ENCODE results near the gene NEURL2. TPM values are rescaled to one million over a fixed set of nuclear protein-coding genes. Genes with fewer than 3 reads are reported as not detected.

Gene NEURL2
- total RNA-seq, 1 donor from 2014 or later, result 13.0 TPM

GRCh38 chr20:45899046-45899835, 8.2 kb upstream of the NEURL2 start:
- no peak overlapping the region for H3K9ac ChIP-seq (ENCODE audit: low read depth in 1 of 3, low read length in 3 of 3)
- no peak overlapping the region for H3K4me3 ChIP-seq (ENCODE audit: low read length in 3 of 3)
- H3K4me1 ChIP-seq (ENCODE audit: control insufficient read depth in 3 of 3, insufficient read depth in 3 of 3, low read length in 3 of 3), result no peaks in the 10 kb centered on the region
- H3K36me3 ChIP-seq (ENCODE audit: control insufficient read depth in 3 of 3, insufficient read depth in 3 of 3, low read length in 3 of 3), result peaks cover 40 to 46% (median 41%) of the 10 kb centered on the region in 3 donors
- H3K27me3 ChIP-seq (ENCODE audit: control insufficient read depth in 3 of 3, insufficient read depth in 3 of 3, low read length in 3 of 3), result no peaks in the 10 kb centered on the region
- no peak overlapping the region for H3K27ac ChIP-seq (ENCODE audit: low read depth, low read length)
- H3K9me3 ChIP-seq (ENCODE audit: control insufficient read depth in 3 of 3, low read length in 3 of 3), result no peaks in the 10 kb centered on the region

DNA sequence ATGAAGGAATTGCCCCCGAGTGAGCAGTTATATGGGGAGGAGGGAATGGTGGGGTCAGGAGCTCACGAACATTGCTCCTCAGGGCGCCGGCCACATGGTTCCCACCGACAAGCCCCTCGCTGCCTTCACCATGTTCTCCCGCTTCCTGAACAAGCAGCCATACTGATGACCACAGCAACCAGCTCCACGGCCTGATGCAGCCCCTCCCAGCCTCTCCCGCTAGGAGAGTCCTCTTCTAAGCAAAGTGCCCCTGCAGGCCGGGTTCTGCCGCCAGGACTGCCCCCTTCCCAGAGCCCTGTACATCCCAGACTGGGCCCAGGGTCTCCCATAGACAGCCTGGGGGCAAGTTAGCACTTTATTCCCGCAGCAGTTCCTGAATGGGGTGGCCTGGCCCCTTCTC, 7.3 kb upstream of the NEURL2 start:
- H3K4me1 ChIP-seq (ENCODE audit: control insufficient read depth in 3 of 3, insufficient read depth in 3 of 3, low read length in 3 of 3), result peaks cover 0 to under 1% (median 0%) of the 10 kb centered on the region in 3 donors
- H3K27me3 ChIP-seq (ENCODE audit: control insufficient read depth in 3 of 3, insufficient read depth in 3 of 3, low read length in 3 of 3), result no peaks in the 10 kb centered on the region
- H3K9me3 ChIP-seq (ENCODE audit: control insufficient read depth in 3 of 3, low read length in 3 of 3), result no peaks in the 10 kb centered on the region
- H3K27ac ChIP-seq (ENCODE audit: low read depth, low read length), result no peak overlapping the region
- H3K4me3 ChIP-seq (ENCODE audit: low read length in 3 of 3), result no peak overlapping the region
- H3K9ac ChIP-seq (ENCODE audit: low read depth in 1 of 3, low read length in 3 of 3), result no peak overlapping the region
- peaks cover 47 to 53% (median 47%) of the 10 kb centered on the region in 3 donors for H3K36me3 ChIP-seq (ENCODE audit: control insufficient read depth in 3 of 3, insufficient read depth in 3 of 3, low read length in 3 of 3)

GRCh38 chr20:45897692-45898091, 6.7 kb upstream of the NEURL2 start:
- no peaks in the 10 kb centered on the region for H3K9me3 ChIP-seq (ENCODE audit: control insufficient read depth in 3 of 3, low read length in 3 of 3)
- no peak overlapping the region for H3K9ac ChIP-seq (ENCODE audit: low read depth in 1 of 3, low read length in 3 of 3)
- no peak overlapping the region for H3K4me3 ChIP-seq (ENCODE audit: low read length in 3 of 3)
- no peak overlapping the region for H3K27ac ChIP-seq (ENCODE audit: low read depth, low read length)
- H3K27me3 ChIP-seq (ENCODE audit: control insufficient read depth in 3 of 3, insufficient read depth in 3 of 3, low read length in 3 of 3), result no peaks in the 10 kb centered on the region
- peaks cover 52 to 59% (median 53%) of the 10 kb centered on the region in 3 donors for H3K36me3 ChIP-seq (ENCODE audit: control insufficient read depth in 3 of 3, insufficient read depth in 3 of 3, low read length in 3 of 3)
- H3K4me1 ChIP-seq (ENCODE audit: control insufficient read depth in 3 of 3, insufficient read depth in 3 of 3, low read length in 3 of 3), result peaks cover 5 to 6% (median 5%) of the 10 kb centered on the region in 3 donors

DNA sequence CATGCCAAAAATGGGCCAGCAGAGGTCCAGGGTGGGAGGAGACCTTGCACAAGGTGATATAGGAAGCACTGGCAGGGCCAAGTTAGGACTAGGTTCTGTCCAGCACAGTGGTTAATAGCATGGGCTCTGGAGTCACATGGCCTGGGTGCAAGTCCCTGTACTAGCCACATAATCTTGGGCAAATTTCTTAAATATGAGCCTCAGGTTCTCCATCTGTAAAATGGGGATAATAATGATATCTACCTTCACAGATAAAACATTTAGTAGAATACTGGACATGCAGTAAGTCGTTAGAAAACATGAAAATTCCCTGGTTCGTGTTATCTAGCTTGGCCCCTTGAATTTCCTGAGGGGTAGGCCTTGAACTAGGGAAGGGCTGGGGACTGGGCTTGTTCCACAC, 6.3 kb upstream of the NEURL2 start:
- H3K27me3 ChIP-seq (ENCODE audit: control insufficient read depth in 3 of 3, insufficient read depth in 3 of 3, low read length in 3 of 3), result no peaks in the 10 kb centered on the region
- H3K9ac ChIP-seq (ENCODE audit: low read depth in 1 of 3, low read length in 3 of 3), result no peak overlapping the region
- H3K27ac ChIP-seq (ENCODE audit: low read depth, low read length), result no peak overlapping the region
- peaks cover 9 to 10% (median 9%) of the 10 kb centered on the region in 3 donors for H3K4me1 ChIP-seq (ENCODE audit: control insufficient read depth in 3 of 3, insufficient read depth in 3 of 3, low read length in 3 of 3)
- peaks cover 54 to 62% (median 57%) of the 10 kb centered on the region in 3 donors for H3K36me3 ChIP-seq (ENCODE audit: control insufficient read depth in 3 of 3, insufficient read depth in 3 of 3, low read length in 3 of 3)
- no peaks in the 10 kb centered on the region for H3K9me3 ChIP-seq (ENCODE audit: control insufficient read depth in 3 of 3, low read length in 3 of 3)
- H3K4me3 ChIP-seq (ENCODE audit: low read length in 3 of 3), result no peak overlapping the region

- H3K36me3 ChIP-seq (ENCODE audit: control insufficient read depth in 3 of 3, insufficient read depth in 3 of 3, low read length in 3 of 3), result peaks cover 57 to 62% (median 57%) of the 10 kb centered on the region in 3 donors
These were observed 5.7 kb upstream of the NEURL2 start for GRCh38 chr20:45896641-45897161.

DNA sequence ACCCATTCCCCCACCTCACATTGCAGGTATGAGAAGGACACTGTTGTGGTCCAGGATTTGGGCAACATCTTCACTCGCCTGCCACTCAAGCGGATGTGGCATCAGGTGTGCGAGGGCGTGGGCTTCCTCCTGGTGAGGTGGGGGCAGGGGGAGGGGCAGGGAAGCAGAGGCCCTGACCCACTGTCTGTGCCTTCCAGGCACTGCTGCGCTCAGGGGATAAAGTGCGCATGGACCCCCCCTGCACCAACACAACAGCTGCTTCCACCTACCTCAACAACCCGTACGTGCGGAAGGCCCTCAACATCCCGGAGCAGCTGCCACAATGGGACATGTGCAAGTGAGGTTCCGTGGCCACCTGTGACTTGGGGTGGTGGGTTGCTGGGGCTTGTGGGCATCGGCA, 3.8 kb upstream of the NEURL2 start:
- H3K9me3 ChIP-seq (ENCODE audit: control insufficient read depth in 3 of 3, low read length in 3 of 3), result no peaks in the 10 kb centered on the region
- H3K36me3 ChIP-seq (ENCODE audit: control insufficient read depth in 3 of 3, insufficient read depth in 3 of 3, low read length in 3 of 3), result peaks cover 57 to 62% (median 57%) of the 10 kb centered on the region in 3 donors

More at GRCh38 chr20:45896641-45897161, 5.7 kb upstream of the NEURL2 start:
- no peaks in the 10 kb centered on the region for H3K9me3 ChIP-seq (ENCODE audit: control insufficient read depth in 3 of 3, low read length in 3 of 3)
- H3K27ac ChIP-seq (ENCODE audit: low read depth, low read length), result no peak overlapping the region
- no peak overlapping the region for H3K4me3 ChIP-seq (ENCODE audit: low read length in 3 of 3)
- H3K9ac ChIP-seq (ENCODE audit: low read depth in 1 of 3, low read length in 3 of 3), result no peak overlapping the region
- H3K27me3 ChIP-seq (ENCODE audit: control insufficient read depth in 3 of 3, insufficient read depth in 3 of 3, low read length in 3 of 3), result no peaks in the 10 kb centered on the region
- peaks cover 15 to 16% (median 15%) of the 10 kb centered on the region in 3 donors for H3K4me1 ChIP-seq (ENCODE audit: control insufficient read depth in 3 of 3, insufficient read depth in 3 of 3, low read length in 3 of 3)

GRCh38 chr20:45893831-45894230, 2.8 kb upstream of the NEURL2 start:
- H3K9me3 ChIP-seq (ENCODE audit: control insufficient read depth in 3 of 3, low read length in 3 of 3), result no peaks in the 10 kb centered on the region
- no peak overlapping the region for H3K9ac ChIP-seq (ENCODE audit: low read depth in 1 of 3, low read length in 3 of 3)
- H3K4me1 ChIP-seq (ENCODE audit: control insufficient read depth in 3 of 3, insufficient read depth in 3 of 3, low read length in 3 of 3), result peaks cover 31 to 40% (median 34%) of the 10 kb centered on the region in 3 donors
- peaks cover 52 to 57% (median 54%) of the 10 kb centered on the region in 3 donors for H3K36me3 ChIP-seq (ENCODE audit: control insufficient read depth in 3 of 3, insufficient read depth in 3 of 3, low read length in 3 of 3)
- H3K27ac ChIP-seq (ENCODE audit: low read depth, low read length), result no peak overlapping the region
- no peak overlapping the region for H3K4me3 ChIP-seq (ENCODE audit: low read length in 3 of 3)
- no peaks in the 10 kb centered on the region for H3K27me3 ChIP-seq (ENCODE audit: control insufficient read depth in 3 of 3, insufficient read depth in 3 of 3, low read length in 3 of 3)

More for the DNA sequence above, 3.8 kb upstream of the NEURL2 start:
- Histone ChIP-seq H3K4me1 (ENCODE audit: control insufficient read depth in 3 of 3, insufficient read depth in 3 of 3, low read length in 3 of 3) (peaks cover 24 to 30% (median 25%) of the 10 kb centered on the region in 3 donors), H3K9ac (ENCODE audit: low read depth in 1 of 3, low read length in 3 of 3) (no peak overlapping the region), H3K4me3 (ENCODE audit: low read length in 3 of 3) (no peak overlapping the region), H3K27me3 (ENCODE audit: control insufficient read depth in 3 of 3, insufficient read depth in 3 of 3, low read length in 3 of 3) (no peaks in the 10 kb centered on the region), H3K27ac (ENCODE audit: low read depth, low read length) (no peak overlapping the region)

- H3K4me1 ChIP-seq (ENCODE audit: control insufficient read depth in 3 of 3, insufficient read depth in 3 of 3, low read length in 3 of 3), result peaks cover 36 to 46% (median 38%) of the 10 kb centered on the region in 3 donors
- H3K36me3 ChIP-seq (ENCODE audit: control insufficient read depth in 3 of 3, insufficient read depth in 3 of 3, low read length in 3 of 3), result peaks cover 51 to 55% (median 51%) of the 10 kb centered on the region in 3 donors
- H3K9ac ChIP-seq (ENCODE audit: low read depth in 1 of 3, low read length in 3 of 3), result no peak overlapping the region
- H3K4me3 ChIP-seq (ENCODE audit: low read length in 3 of 3), result no peak overlapping the region
- no peaks in the 10 kb centered on the region for H3K27me3 ChIP-seq (ENCODE audit: control insufficient read depth in 3 of 3, insufficient read depth in 3 of 3, low read length in 3 of 3)
- no peak overlapping the region for H3K27ac ChIP-seq (ENCODE audit: low read depth, low read length)
- no peaks in the 10 kb centered on the region for H3K9me3 ChIP-seq (ENCODE audit: control insufficient read depth in 3 of 3, low read length in 3 of 3)
These were observed 2.0 kb upstream of the NEURL2 start for GRCh38 chr20:45892828-45893500.

- peaks cover 47 to 55% (median 51%) of the 10 kb centered on the region in 3 donors for H3K36me3 ChIP-seq (ENCODE audit: control insufficient read depth in 3 of 3, insufficient read depth in 3 of 3, low read length in 3 of 3)
- H3K27ac ChIP-seq (ENCODE audit: low read depth, low read length), result peak overlapping the region; percentile 87
- H3K27me3 ChIP-seq (ENCODE audit: control insufficient read depth in 3 of 3, insufficient read depth in 3 of 3, low read length in 3 of 3), result no peaks in the 10 kb centered on the region
- peak overlapping the region; percentile 86 to 94 (median 89) for H3K9ac ChIP-seq (ENCODE audit: low read depth in 1 of 3, low read length in 3 of 3)
- H3K4me1 ChIP-seq (ENCODE audit: control insufficient read depth in 3 of 3, insufficient read depth in 3 of 3, low read length in 3 of 3), result peaks cover 36 to 46% (median 42%) of the 10 kb centered on the region in 3 donors
- no peaks in the 10 kb centered on the region for H3K9me3 ChIP-seq (ENCODE audit: control insufficient read depth in 3 of 3, low read length in 3 of 3)
- H3K4me3 ChIP-seq (ENCODE audit: low read length in 3 of 3), result peak overlapping the region; percentile 75 to 92 (median 90)
These were observed 1.2 kb upstream of the NEURL2 start for GRCh38 chr20:45892049-45892825.

All from skeletal muscle tissue (tissue), 4 donors.